GM19468 (cell line): Measurements from ENCODE around the gene HDGFL2.
A peak's percentile ranks its signal among the peaks of the same experiment; 100 is the strongest.

Experiments used
- ATAC-seq: cut with Tn5 transposase; IDR thresholded peaks from one replicate; pipeline ENCODE4 v1.9.1; 2021; ENCODE audit warnings: mild to moderate bottlenecking, moderate library complexity, moderate number of reproducible peaks; ENCODE audit not compliant: unreplicated experiment; ENCODE audit errors: extremely low read depth

Gene HDGFL2

GRCh38 chr19:4464815-4465581 lies 7.1 kb upstream of the HDGFL2 start:
- no peak for ATAC-seq

- no peak for ATAC-seq
These were observed 4.3 kb upstream of the HDGFL2 start for GRCh38 chr19:4467835-4468234.

- ATAC-seq, result peak; percentile 77
These were observed 509 bp upstream of the HDGFL2 start for GRCh38 chr19:4471403-4472173.

GRCh38 chr19:4473011-4473762 lies 1.1 kb downstream of the HDGFL2 start:
- no peak for ATAC-seq

- no peak for ATAC-seq
These were observed 1.8 kb downstream of the HDGFL2 start for GRCh38 chr19:4473763-4474513.

- no peak for ATAC-seq
These were observed 2.5 kb downstream of the HDGFL2 start for GRCh38 chr19:4474514-4475022.

- ATAC-seq, result no peak
These were observed 5.1 kb downstream of the HDGFL2 start for GRCh38 chr19:4477034-4477801.

- ATAC-seq, result no peak
These were observed 10.7 kb downstream of the HDGFL2 start for GRCh38 chr19:4482721-4483364.

GRCh38 chr19:4483385-4483784 lies 11.3 kb downstream of the HDGFL2 start:
- no peak for ATAC-seq

GRCh38 chr19:4487572-4487971 lies 15.5 kb downstream of the HDGFL2 start:
- ATAC-seq, result no peak

GRCh38 chr19:4488496-4488895 lies 16.4 kb downstream of the HDGFL2 start:
- no peak for ATAC-seq

GRCh38 chr19:4491446-4491845 lies 19.3 kb downstream of the HDGFL2 start:
- ATAC-seq, result no peak

- ATAC-seq, result no peak
These were observed 20.4 kb downstream of the HDGFL2 start for GRCh38 chr19:4492337-4493103.

GRCh38 chr19:4493104-4493928 lies 21.2 kb downstream of the HDGFL2 start:
- ATAC-seq, result no peak

- no peak for ATAC-seq
These were observed 22.0 kb downstream of the HDGFL2 start for GRCh38 chr19:4493929-4494690.

- no peak for ATAC-seq
These were observed 22.6 kb downstream of the HDGFL2 start for GRCh38 chr19:4494691-4495064.

GRCh38 chr19:4495471-4495870 lies 23.4 kb downstream of the HDGFL2 start:
- ATAC-seq, result no peak
